Measurements from ENCODE around the gene BIN2.
A peak's percentile ranks its signal among the peaks of the same experiment; 100 is the strongest.

BIN2 gene

DNA sequence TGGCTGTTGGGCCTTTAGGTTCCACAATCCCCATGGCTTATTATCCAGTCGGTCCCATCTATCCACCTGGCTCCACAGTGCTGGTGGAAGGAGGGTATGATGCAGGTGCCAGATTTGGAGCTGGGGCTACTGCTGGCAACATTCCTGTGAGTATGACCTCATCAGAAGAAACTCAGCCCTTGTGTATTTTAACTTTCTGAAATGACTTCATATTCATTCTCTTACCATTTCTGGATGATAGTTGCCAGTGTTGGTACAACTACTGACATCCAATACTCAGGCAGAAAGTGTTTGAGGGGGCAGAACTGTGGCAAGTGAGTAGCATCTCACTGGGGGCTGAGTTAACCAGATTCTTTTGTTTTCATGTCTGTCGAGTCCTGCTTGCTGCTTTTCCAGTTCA is 83.0 kb downstream of the BIN2 start:
- H3K4me1 Mint-ChIP-seq (ENCODE audit: low read depth): peaks cover 60% of the 10 kb centered on the region
- H3K4me3 Mint-ChIP-seq: peak overlapping the region; percentile 97
- DNase-seq: no peak
- peaks cover 64% of the 10 kb centered on the region for H3K36me3 Mint-ChIP-seq (ENCODE audit: low read depth)
- H3K9me3 Mint-ChIP-seq: no peaks in the 10 kb centered on the region
- H3K27me3 Mint-ChIP-seq: no peaks in the 10 kb centered on the region
- peak overlapping the region; percentile 100 for H3K27ac Mint-ChIP-seq

GRCh38 chr12:51238510-51239334 is 85.3 kb downstream of the BIN2 start, which contains the start of gene DAZAP2:
Gene DAZAP2, plus strand, starts transcription at chr12:51238826. Its CDS starts 82 bp downstream, at chr12:51238908.
- DNase-seq: peak; percentile 95
- Mint-ChIP-seq H3K4me1 (ENCODE audit: low read depth) (peaks cover 43% of the 10 kb centered on the region), H3K27ac (peak within 1 kb of the TSS; percentile 100), H3K27me3 (no peaks in the 10 kb centered on the region), H3K4me3 (peak within 1 kb of the TSS; percentile 97), H3K36me3 (ENCODE audit: low read depth) (peaks cover 44% of the 10 kb centered on the region), H3K9me3 (no peaks in the 10 kb centered on the region)

- H3K4me3 Mint-ChIP-seq: peak overlapping the region; percentile 97
- no peaks in the 10 kb centered on the region for H3K9me3 Mint-ChIP-seq
- H3K27ac Mint-ChIP-seq: peak overlapping the region; percentile 100
- peaks cover 41% of the 10 kb centered on the region for H3K4me1 Mint-ChIP-seq (ENCODE audit: low read depth)
- no peaks in the 10 kb centered on the region for H3K27me3 Mint-ChIP-seq
- DNase-seq: no peak
- H3K36me3 Mint-ChIP-seq (ENCODE audit: low read depth): peaks cover 42% of the 10 kb centered on the region
Measured at GRCh38 chr12:51238037-51238509, 85.9 kb downstream of the BIN2 start.

GRCh38 chr12:51234530-51234929 is 89.4 kb downstream of the BIN2 start:
- no peaks in the 10 kb centered on the region for H3K9me3 Mint-ChIP-seq
- H3K4me1 Mint-ChIP-seq (ENCODE audit: low read depth): peaks cover 8% of the 10 kb centered on the region
- no peaks in the 10 kb centered on the region for H3K27me3 Mint-ChIP-seq
- H3K4me3 Mint-ChIP-seq: no peak overlapping the region
- no peak overlapping the region for H3K27ac Mint-ChIP-seq
- peaks cover 7% of the 10 kb centered on the region for H3K36me3 Mint-ChIP-seq (ENCODE audit: low read depth)
- DNase-seq: no peak

- no peaks in the 10 kb centered on the region for H3K4me1 Mint-ChIP-seq (ENCODE audit: low read depth)
- no peaks in the 10 kb centered on the region for H3K27me3 Mint-ChIP-seq
- no peak overlapping the region for H3K4me3 Mint-ChIP-seq
- DNase-seq: no peak
- no peaks in the 10 kb centered on the region for H3K36me3 Mint-ChIP-seq (ENCODE audit: low read depth)
- no peaks in the 10 kb centered on the region for H3K9me3 Mint-ChIP-seq
- H3K27ac Mint-ChIP-seq: no peak overlapping the region
Measured at GRCh38 chr12:51232642-51233041, 91.3 kb downstream of the BIN2 start.
